GM21786 (cell line): Measurements from ENCODE around the gene DSG4.
A peak's percentile ranks its signal among the peaks of the same experiment; 100 is the strongest.

Experiments
- ATAC-seq: cut with Tn5 transposase; IDR thresholded peaks from one replicate; pipeline ENCODE4 v1.9.1; 2021; ENCODE audit not compliant: unreplicated experiment

Gene DSG4

GRCh38 chr18:31409276-31409675 is 32.7 kb downstream of the DSG4 start:
- ATAC-seq, result no peak

GRCh38 chr18:31410716-31411483 is 34.3 kb downstream of the DSG4 start:
- ATAC-seq, result no peak

DNA sequence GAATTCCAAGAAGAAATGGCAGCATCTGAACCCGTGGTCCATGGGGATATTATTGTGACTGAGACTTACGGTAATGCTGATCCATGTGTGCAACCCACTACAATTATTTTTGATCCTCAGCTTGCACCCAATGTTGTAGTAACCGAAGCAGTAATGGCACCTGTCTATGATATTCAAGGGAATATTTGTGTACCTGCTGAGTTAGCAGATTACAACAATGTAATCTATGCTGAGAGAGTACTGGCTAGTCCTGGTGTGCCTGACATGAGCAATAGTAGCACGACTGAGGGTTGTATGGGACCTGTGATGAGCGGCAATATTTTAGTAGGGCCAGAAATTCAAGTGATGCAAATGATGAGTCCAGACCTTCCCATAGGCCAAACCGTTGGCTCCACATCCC is 36.6 kb downstream of the DSG4 start:
- ATAC-seq, result no peak

GRCh38 chr18:31417850-31418249 is 41.3 kb downstream of the DSG4 start:
- ATAC-seq, result no peak

- no peak for ATAC-seq
These were observed 42.9 kb downstream of the DSG4 start for GRCh38 chr18:31419457-31419932.

GRCh38 chr18:31420032-31420431 is 43.5 kb downstream of the DSG4 start:
- ATAC-seq, result no peak

GRCh38 chr18:31420524-31420923 is 43.9 kb downstream of the DSG4 start:
- no peak for ATAC-seq

- peak; percentile 85 for ATAC-seq
These were observed 47.9 kb downstream of the DSG4 start for GRCh38 chr18:31424383-31424988.

DNA sequence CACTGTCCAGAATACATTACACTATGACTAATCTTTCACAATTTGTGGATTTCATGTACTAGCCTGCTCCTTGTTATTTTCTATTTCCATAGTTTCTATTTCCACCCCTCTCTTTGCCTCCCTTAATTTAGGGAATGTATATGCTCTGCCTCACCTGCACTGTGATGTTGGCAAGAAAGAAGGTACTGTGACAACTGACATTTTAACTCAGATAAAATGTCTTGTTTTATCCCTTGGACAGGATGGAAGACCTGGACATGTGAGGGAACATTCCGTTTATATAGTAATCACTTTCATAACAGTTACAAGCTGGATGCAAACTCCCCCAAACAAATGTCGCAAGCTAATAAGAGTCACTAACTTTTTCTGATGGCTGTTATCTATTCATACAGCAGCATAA is 49.4 kb downstream of the DSG4 start:
- ATAC-seq, result no peak

- ATAC-seq, result no peak
These were observed 50.4 kb downstream of the DSG4 start for GRCh38 chr18:31426871-31427406.

- ATAC-seq, result no peak
These were observed 51.6 kb downstream of the DSG4 start for GRCh38 chr18:31428211-31428610.

DNA sequence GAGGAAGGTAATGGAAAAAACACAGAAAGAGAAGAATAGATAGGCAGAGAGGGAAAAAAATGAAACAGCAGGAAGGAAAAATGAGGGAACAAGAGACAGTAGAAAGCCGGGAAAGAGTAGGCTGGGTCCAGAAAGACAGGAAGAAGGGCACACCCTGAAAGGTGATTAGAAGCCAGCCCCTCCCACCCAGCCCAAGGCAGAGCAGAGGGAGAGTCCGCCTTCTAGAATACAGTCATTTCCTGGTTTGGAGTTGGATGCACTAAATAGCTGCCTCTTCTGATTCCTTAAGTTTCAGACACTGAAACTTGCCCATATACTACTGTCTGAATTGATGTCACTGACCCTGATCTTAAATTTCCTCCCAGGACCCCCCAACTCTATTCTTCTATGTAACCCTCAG is 53.0 kb downstream of the DSG4 start:
- no peak for ATAC-seq

GRCh38 chr18:31430072-31430471 is 53.5 kb downstream of the DSG4 start:
- no peak for ATAC-seq

- no peak for ATAC-seq
These were observed 54.0 kb downstream of the DSG4 start for GRCh38 chr18:31430554-31430953.

DNA sequence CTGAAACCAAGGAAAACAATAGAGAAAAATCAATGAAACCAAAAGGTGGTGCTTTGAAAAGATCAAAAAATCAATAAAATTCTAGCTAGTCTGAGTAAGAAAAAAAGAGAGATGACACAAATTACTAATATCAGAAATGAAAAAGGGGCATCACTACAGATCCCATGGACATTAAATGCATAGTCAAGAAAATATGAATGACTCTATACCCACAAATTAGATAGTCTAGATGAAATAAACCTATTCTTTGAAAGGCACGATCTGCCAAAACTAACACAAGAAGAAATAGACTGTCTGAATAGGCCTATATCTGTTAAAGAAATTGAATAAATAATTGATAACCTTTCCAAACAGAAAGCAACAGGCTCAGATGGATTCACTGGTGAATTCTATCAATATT is 55.7 kb downstream of the DSG4 start:
- ATAC-seq, result no peak

GRCh38 chr18:31436825-31437224 is 60.2 kb downstream of the DSG4 start:
- no peak for ATAC-seq

DNA sequence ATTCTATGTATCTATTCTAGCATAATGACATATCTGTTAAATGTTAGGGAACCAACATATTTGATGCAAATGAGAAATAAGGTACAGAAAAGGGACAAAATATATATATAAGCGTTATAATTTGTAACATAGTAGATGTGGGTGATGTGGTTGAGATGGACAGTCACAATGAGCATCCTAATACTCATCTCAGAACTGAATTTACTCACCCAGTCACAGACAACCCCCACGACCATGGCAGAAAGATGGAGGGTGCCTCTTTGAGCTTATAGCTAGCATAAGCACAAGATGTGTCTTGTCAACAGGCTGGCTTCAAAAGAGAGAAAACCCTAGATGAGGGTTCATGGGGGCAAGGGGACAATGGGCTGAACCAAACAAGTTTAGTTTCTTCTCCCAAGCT is 61.8 kb downstream of the DSG4 start:
- ATAC-seq, result no peak

- ATAC-seq, result no peak
These were observed 63.3 kb downstream of the DSG4 start for GRCh38 chr18:31439807-31440325.

GRCh38 chr18:31440787-31441186 is 64.2 kb downstream of the DSG4 start:
- ATAC-seq, result no peak

GRCh38 chr18:31441493-31441892 is 64.9 kb downstream of the DSG4 start:
- ATAC-seq, result no peak

GRCh38 chr18:31444142-31444541 is 67.6 kb downstream of the DSG4 start:
- no peak for ATAC-seq

DNA sequence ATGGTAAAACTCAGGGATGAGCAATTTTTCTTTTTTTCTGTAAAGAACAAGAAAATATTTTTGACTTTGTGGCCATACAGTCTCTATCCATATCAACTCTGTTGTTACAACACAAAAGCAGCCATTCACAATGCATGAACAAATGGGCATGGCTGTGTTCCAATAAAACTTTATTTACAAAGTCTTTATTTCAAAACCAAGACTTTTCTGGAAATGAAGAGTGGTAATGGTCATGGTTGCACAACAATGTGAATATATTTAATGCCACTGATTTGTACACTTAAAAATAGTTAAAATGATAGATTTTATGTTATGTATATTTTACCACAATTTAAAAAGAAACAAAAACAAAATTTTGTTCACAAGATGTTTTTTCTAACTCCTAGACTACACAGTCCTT is 69.3 kb downstream of the DSG4 start:
- no peak for ATAC-seq
